Thyroid gland (tissue), 4 donors: Measurements from ENCODE around the gene ANKRD13D. TPM values are rescaled to one million over a fixed set of nuclear protein-coding genes. Genes with fewer than 3 reads are reported as not detected.

Experiments used
- DNase-seq, 2 donors: peaks; one replicate each; pipeline ENCODE4 v3.0.0-alpha.2; 2019
- H3K27ac ChIP-seq, 3 donors: fragments of 200-600 bp; sonication (generic); 1 replicate in 2 of 3; 2 replicates in 1 of 3; pipeline ENCODE4 v1.5.1; 2016 to 2019; ENCODE audit warnings: mild to moderate bottlenecking in 1 of 3, moderate library complexity in 1 of 3
- H3K27me3 ChIP-seq: fragments of 200-600 bp; sonication (generic); one replicate; pipeline ENCODE4 v1.5.1; 2019
- H3K36me3 ChIP-seq, 2 donors: fragments of 200-600 bp; sonication (generic); one replicate each; pipeline ENCODE4 v1.5.1; 2016 to 2019
- H3K4me1 ChIP-seq, 2 donors: fragments of 200-600 bp; sonication (generic); one replicate each; pipeline ENCODE4 v1.5.1; 2017 to 2019
- H3K4me3 ChIP-seq, 3 donors: fragments of 200-600 bp; sonication (generic); replicated peaks in 1 of 3; 1 replicate in 2 of 3; 2 replicates in 1 of 3; pipeline ENCODE4 v1.5.1; 2016; ENCODE audit warnings: mild to moderate bottlenecking in 1 of 3
- H3K9me3 ChIP-seq: fragments of 200-600 bp; sonication (generic); one replicate; pipeline ENCODE4 v1.5.1; 2017
- POLR2A ChIP-seq, 2 donors: fragments of 450-650 bp; IDR thresholded peaks; one replicate each; pipeline ENCODE4 v1.6.1; 2017; ENCODE audit warnings: antibody characterized with exemption in 2 of 2, mild to moderate bottlenecking in 2 of 2, moderate library complexity in 1 of 2
- WGBS, 2 donors: methylation state at CpG; one replicate each; pipeline ENCODE4 v1.1.5; 2017; 5-methylcytosine and 5-hydroxymethylcytosine counted together
- intact Hi-C: fragments of 100-400 bp; cut with DNase I; formaldehyde crosslinking; loops from one replicate; pipeline ENCODE4 v1.15.1; 2023
- total RNA-seq, 4 donors: library from RNA; depleted of rRNA; stranded (reverse); fragments of >200 nt; gene quantifications; one replicate each; pipeline ENCODE4 v1.2.3, GENCODE V29; 2016
- TF ChIP-seq, protein P1 (sequence below), 6 experiments: fragments of 200-600 bp in 3 of 6; fragments of 450-650 bp in 3 of 6; sonication (generic) in 3 of 6; IDR thresholded peaks; one replicate each; pipeline ENCODE4 v1.5.1; 2016 to 2019; ENCODE audit warnings: antibody characterized with exemption in 6 of 6, mild to moderate bottlenecking in 2 of 6, inconsistent platforms in 1 of 6, moderate library complexity in 1 of 6

Gene ANKRD13D
- total RNA-seq, 4 donors from 2014 or later: 27.9 to 36.8 (median 31.5) TPM

DNA sequence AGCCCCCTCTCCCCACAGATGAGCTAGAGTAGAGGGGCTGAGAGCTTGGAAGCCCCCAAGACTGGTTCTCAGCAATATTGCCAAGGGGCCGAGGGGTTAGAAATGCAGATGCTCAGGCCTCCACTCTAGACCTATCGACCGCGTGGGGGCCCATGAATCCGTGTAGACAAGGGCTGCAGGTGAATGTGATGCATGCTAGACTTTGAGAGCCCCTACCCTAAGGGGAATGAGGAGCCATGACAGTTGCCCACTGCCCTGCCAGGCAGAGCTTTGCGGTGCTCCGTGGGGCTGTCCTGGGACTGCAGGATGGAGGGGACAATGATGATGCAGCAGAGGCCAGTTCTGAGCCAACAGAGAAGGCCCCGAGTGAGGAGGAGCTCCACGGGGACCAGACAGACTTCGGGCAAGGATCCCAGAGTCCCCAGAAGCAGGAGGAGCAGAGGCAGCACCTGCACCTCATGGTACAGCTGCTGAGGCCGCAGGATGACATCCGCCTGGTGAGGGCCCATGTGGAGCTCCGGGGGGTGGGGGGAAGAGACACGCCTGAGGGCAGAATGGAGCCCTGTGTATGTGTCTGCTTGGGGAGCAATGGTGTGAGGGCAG lies 15.5 kb downstream of the ANKRD13D start:
- Histone ChIP-seq H3K4me1 (peaks cover 10 to 24% of the 10 kb centered on the region in 2 donors), H3K36me3 (peaks cover 13 to 14% of the 10 kb centered on the region in 2 donors), H3K4me3 (peak overlapping the region in 1 of 3 donors; percentile 88), H3K27me3 (no peaks in the 10 kb centered on the region), H3K9me3 (no peaks in the 10 kb centered on the region), H3K27ac (no peak overlapping the region)
- no peak for TF ChIP-seq POLR2A (IDR thresholded peaks at IDR 0.05)
- TF ChIP-seq, protein P1, sequence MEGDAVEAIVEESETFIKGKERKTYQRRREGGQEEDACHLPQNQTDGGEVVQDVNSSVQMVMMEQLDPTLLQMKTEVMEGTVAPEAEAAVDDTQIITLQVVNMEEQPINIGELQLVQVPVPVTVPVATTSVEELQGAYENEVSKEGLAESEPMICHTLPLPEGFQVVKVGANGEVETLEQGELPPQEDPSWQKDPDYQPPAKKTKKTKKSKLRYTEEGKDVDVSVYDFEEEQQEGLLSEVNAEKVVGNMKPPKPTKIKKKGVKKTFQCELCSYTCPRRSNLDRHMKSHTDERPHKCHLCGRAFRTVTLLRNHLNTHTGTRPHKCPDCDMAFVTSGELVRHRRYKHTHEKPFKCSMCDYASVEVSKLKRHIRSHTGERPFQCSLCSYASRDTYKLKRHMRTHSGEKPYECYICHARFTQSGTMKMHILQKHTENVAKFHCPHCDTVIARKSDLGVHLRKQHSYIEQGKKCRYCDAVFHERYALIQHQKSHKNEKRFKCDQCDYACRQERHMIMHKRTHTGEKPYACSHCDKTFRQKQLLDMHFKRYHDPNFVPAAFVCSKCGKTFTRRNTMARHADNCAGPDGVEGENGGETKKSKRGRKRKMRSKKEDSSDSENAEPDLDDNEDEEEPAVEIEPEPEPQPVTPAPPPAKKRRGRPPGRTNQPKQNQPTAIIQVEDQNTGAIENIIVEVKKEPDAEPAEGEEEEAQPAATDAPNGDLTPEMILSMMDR (IDR thresholded peaks at IDR 0.05): no peak
- DNase-seq: no peak
- intact Hi-C loops: no loop called here
- WGBS, 2 donors: 78% methylated on average over 13 to 14 of the region's 14 CpGs

DNA sequence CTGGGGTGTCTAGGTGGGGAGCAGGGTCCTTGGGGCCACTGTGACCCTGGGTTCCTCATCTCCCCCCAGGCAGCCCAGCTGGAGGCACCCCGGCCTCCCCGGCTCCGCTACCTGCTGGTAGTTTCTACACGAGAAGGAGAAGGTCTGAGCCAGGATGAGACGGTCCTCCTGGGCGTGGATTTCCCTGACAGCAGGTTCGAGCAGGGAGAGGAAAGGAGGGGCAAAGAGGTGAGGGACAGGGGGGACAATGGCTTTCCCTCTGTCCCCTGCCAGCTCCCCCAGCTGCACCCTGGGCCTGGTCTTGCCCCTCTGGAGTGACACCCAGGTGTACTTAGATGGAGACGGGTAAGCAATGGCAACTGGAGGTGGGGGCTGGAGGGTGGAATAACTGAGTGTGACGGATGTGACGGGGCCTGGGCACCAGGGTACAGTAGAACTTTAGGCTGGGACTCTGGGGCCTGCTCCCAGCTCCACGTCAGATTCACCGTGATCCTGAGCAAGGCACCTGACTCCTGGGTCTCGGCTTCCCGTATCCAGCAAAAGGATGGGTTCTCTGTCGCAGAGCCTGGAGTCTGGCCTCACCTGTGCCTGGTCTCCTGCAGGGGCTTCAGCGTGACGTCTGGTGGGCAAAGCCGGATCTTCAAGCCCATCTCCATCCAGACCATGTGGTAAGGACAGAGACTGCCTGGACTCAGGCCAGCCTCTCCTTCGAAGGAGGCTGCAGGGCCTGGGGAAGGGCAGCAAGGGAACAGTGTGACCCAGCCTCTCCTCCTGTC lies 17.9 kb downstream of the ANKRD13D start:
- H3K9me3 ChIP-seq: no peaks in the 10 kb centered on the region
- H3K27me3 ChIP-seq: no peaks in the 10 kb centered on the region
- peaks cover 10 to 18% of the 10 kb centered on the region in 2 donors for H3K4me1 ChIP-seq
- H3K27ac ChIP-seq: no peak overlapping the region
- peaks cover 15 to 21% of the 10 kb centered on the region in 2 donors for H3K36me3 ChIP-seq
- no peak for TF ChIP-seq POLR2A (IDR thresholded peaks at IDR 0.05)
- TF ChIP-seq, protein P1 (IDR thresholded peaks at IDR 0.05): no peak
- WGBS, 2 donors: 91 to 94% methylated on average over 14 to 19 of the region's 19 CpGs
- intact Hi-C loops: no loop called here
- no peak overlapping the region for H3K4me3 ChIP-seq
- no peak for DNase-seq

DNA sequence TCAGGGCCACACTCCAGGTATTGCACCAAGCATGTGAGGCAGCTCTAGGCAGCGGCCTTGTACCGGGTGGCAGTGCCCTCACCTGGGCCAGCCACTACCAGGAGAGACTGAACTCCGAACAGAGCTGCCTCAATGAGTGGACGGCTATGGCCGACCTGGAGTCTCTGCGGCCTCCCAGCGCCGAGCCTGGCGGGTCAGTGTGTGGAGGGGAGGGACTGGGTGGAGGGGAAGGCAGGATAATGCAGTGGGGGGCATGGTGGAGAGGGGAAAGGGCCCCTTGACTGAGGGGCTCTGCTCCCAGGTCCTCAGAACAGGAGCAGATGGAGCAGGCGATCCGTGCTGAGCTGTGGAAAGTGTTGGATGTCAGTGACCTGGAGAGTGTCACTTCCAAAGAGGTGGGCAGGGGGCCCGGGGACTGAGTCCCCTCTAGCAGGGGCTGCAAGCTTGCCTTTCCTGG lies 18.5 kb downstream of the ANKRD13D start:
- WGBS, 2 donors: 84 to 91% methylated on average over 10 to 12 of the region's 12 CpGs
- H3K36me3 ChIP-seq: peaks cover 15 to 21% of the 10 kb centered on the region in 2 donors
- intact Hi-C loops: no loop called here

DNA sequence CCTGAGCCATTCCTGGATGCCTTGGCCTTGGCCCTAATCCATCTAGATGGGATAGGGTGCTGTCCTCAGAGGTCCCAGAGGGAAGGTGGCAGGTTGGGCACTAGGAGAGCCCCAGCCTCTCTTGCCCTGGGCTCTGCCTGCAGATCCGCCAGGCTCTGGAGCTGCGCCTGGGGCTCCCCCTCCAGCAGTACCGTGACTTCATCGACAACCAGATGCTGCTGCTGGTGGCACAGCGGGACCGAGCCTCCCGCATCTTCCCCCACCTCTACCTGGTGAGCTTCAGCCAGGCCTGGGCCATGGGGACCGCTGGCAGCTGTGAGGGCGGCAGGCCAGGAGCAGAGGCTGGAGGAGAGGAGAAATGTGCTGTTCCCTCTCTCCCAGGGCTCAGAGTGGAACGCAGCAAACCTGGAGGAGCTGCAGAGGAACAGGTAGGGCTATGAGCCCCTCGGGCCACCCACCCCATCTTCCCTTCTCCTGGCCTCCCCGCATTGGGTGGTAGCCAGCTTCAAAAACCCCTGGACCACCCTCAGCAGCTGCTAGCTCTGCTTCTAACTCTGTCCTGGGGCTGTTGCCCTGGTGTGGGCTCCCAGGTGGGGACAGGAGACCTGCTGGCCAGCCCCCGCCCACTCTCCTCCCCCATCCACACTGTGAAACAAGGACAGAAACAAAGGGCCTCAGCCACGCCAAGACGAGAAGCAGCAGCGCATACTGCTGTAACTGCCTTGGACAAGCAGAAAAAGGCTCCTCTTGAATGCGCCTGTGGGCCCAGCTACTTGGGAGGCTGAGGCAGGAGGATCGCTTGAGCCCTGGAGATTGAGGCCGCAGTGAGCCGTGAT lies 19.1 kb downstream of the ANKRD13D start:
- TF ChIP-seq POLR2A (IDR thresholded peaks at IDR 0.05): no peak
- TF ChIP-seq, protein P1 (IDR thresholded peaks at IDR 0.05): no peak
- peaks cover 15 to 21% of the 10 kb centered on the region in 2 donors for H3K36me3 ChIP-seq
- intact Hi-C loops: no loop called here
- 93 to 95% methylated on average over 11 to 18 of the region's 20 CpGs for WGBS, 2 donors
- no peaks in the 10 kb centered on the region for H3K27me3 ChIP-seq
- no peak overlapping the region for H3K27ac ChIP-seq
- H3K9me3 ChIP-seq: no peaks in the 10 kb centered on the region
- no peak for DNase-seq
- H3K4me3 ChIP-seq: no peak overlapping the region
- H3K4me1 ChIP-seq: peaks cover 9 to 10% of the 10 kb centered on the region in 2 donors

More for the DNA sequence above, 18.5 kb downstream of the ANKRD13D start:
- TF ChIP-seq, protein P1 (IDR thresholded peaks at IDR 0.05): no peak
- no peak for TF ChIP-seq POLR2A (IDR thresholded peaks at IDR 0.05)
- Histone ChIP-seq H3K4me3 (no peak overlapping the region), H3K27me3 (no peaks in the 10 kb centered on the region), H3K4me1 (peaks cover 10 to 12% of the 10 kb centered on the region in 2 donors), H3K27ac (no peak overlapping the region), H3K9me3 (no peaks in the 10 kb centered on the region)
- DNase-seq: no peak
